Amniotic stem cell (primary cell): ENCODE measurements around the gene MYO3B.
"Not testable (repeated sequence)": the region's sequence is repeated elsewhere in the genome, so short reads cannot be mapped to it uniquely, and the experiment has no call there.

Experiments
- DNase-seq: peaks from one replicate; lab custom pipeline; 2025; lab: John Stamatoyannopoulos, UW

MYO3B gene

DNA sequence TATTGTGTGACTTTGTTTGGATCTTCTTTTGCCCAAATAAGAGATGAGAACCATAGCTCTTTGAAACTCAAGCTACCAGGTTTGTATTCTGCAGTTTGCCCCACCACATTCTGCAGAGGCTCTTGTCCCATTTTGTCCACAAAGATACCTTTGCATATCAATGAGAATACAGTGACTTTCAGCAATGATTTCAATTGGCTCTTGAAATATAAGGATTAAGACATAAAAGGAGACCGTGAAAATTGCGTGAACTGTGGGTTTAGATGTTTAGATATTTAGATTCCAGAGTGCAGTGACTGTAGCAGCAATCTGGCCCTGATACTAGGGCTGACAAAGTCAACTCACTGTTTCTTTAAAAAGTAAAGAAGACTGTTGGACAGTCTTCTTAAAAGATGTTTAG is 390.6 kb downstream of the MYO3B start:
- no peak for DNase-seq

DNA sequence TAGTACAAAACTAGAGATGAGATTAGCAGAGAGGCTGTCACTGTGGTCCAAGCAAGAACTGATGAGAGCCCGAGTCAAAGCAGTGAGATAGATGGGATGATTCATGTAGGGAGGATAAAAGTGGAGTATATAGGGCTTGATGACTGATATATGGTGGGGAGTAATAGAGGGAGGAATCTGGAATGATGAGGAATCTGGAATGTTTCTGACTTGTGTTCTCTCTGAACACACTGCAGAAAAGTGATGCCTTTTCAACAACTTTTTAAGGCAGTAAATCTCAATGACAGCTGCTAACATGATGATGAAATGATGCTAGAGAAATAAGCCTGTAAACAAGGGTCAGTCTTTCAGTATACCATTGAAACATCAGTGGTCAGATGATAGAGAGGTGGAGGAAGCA is 393.7 kb downstream of the MYO3B start:
- DNase-seq, result no peak

- no peak for DNase-seq
These were observed 395.7 kb downstream of the MYO3B start for GRCh38 chr2:170573671-170574070.

GRCh38 chr2:170576296-170576695 is 398.3 kb downstream of the MYO3B start:
- DNase-seq, result no peak

- DNase-seq, result no peak
These were observed 399.4 kb downstream of the MYO3B start for GRCh38 chr2:170577356-170577755.

DNA sequence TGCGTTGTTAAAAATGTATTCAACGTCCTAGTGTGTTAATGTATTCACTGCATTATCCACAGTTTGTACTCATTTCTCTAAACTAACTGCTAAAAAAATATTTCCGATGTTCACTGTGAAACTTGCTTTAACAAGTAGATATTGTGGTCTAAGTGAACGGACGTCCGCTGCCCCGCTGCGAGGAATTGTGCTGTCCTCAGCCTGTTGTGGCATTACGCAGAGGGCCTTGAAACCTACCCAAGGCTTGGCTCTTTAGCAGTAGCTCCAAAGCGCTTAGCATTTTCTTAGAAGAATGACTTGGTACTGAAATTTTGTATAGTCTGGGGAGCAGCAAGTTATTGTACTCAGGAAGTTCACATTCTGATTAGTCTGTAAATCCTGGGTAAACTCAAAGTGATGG is 400.7 kb downstream of the MYO3B start:
- no peak for DNase-seq

GRCh38 chr2:170579511-170579910 is 401.6 kb downstream of the MYO3B start:
- DNase-seq, result no peak

GRCh38 chr2:170582313-170582712 is 404.4 kb downstream of the MYO3B start:
- no peak for DNase-seq

- no peak for DNase-seq
These were observed 405.0 kb downstream of the MYO3B start for GRCh38 chr2:170582751-170583463.

DNA sequence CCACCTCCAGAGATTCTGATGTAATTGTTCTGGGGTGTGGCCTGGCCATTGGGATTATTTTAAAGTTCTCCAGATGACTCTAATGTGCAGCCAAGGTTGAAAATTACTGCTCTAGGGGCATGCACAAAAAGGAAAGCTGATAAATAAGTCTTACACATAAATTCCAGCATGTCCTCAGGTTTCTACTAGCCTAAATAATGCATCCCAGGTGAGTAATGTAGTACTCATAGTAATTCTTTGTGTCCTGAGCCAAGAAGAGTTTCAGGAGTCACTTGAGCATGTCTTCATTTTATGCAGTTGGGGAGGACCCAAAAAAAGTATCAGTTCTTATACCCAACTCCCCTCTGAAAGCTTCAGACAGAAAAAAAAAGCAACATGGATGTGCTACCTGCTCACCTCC is 407.1 kb downstream of the MYO3B start:
- no peak for DNase-seq

- DNase-seq, result no peak
These were observed 408.7 kb downstream of the MYO3B start for GRCh38 chr2:170586571-170587095.

DNA sequence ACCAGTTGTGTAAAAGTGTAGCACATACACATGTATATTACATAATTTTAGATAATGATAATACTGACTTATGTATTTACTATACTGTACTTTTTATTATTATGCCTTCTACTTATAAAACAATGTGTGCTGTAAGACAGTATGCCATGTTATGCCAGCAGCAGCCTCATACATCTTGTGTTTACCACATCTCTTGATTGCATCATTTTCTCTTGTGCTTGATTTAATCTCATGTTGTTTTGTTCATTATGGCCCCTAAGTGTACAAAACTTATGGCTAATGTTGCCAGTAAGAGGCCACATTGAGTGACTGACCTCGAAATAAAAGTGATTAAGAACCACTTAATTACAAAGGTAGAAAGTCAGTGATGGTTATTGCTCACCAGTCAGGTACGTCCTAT is 409.2 kb downstream of the MYO3B start:
- no peak for DNase-seq

- no peak for DNase-seq
These were observed 410.0 kb downstream of the MYO3B start for GRCh38 chr2:170587922-170588321.

DNA sequence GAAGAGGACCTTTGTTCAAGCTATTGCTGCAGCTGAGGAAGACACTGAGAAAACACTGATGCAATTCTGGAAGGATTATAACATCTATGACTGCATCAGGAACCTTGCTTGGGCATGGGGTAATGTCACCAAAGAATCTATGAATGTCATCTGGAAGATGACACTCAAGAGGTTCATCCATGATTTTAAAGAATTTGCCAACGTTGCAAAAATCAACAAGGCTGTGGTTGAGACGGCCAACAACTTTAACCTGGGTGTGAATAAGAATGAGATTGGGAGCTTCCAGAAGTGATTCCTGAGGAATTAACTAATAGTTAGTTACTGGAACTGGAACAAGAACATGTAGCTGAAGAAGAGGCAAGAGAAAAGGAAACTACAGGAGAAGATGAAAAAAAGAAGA is 410.8 kb downstream of the MYO3B start:
- DNase-seq, result no peak

GRCh38 chr2:170596576-170596975 is 418.6 kb downstream of the MYO3B start:
- DNase-seq, result no peak

DNA sequence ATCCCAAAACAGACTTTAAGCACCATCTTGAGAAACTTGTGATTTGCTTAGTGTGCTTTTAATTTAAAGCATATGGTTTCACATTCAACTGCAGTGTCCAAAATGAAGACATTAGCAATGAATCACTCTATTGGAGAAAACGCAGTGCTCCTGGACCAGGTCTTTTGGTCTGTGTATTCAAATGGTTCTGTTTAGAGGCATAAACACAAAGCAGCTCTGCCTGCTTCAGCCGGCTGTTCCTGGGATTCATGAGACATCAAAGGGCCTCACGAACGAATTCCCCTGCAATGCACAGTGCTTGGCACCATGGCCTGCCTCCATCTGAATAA is 420.1 kb downstream of the MYO3B start:
- DNase-seq, result no peak

DNA sequence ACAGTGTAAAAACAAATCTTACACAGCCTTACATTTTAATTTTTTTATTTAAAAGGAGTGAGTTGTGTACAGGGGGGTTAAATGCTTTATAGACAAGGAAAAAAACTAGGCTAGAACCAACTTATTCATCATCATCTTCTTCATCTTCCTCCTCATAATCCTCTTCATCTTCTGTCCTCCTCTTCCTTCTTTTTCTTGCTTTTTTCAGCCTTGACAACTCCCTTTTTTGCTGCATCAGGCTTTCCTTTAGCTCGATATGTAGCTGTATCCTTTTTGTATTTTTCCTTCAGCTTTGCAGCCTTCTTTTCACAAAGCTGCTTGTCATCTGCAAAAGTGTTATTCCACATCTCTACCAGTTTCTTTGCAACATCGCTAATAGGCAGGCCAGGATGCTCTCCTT is 423.5 kb downstream of the MYO3B start:
- DNase-seq, result no peak

DNA sequence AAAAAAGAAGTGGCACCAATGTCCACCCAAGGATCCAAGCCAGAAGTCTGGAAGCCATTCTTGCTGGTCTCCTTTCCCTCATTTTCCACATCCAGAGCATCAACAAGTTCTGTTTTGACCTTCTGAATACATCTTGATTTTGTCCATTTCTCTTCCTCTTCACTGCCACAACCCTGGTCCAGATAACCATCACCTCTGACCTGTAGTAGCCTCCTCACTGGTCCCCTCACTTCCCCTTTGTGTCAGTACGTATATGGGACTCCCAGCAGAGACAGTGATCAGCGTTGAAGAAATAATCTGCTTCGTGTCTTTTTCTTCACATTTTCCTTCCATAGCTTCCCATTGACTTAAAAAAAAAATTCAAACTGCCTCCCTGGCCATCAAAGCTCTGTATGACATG is 427.9 kb downstream of the MYO3B start:
- DNase-seq, result no peak

- no peak for DNase-seq
These were observed 429.2 kb downstream of the MYO3B start for GRCh38 chr2:170607171-170607570.

DNA sequence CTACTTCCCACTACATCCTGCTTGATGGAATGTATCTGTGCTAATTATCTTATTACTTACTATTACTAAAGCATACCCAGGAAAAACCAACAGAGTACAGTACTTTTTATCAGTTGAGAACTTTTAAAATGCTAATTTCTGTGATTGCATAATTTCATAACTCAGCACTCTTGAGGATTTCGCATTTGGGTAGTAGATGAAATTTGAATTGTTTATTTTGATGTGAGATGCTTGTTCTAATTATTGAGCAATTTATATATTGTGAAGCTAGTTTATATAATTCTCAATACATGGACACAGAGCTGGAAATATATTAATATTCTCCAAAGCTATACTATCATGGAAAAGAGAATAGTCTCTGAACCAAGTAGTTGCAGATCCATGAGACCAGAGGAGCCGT is 432.7 kb downstream of the MYO3B start:
- DNase-seq, result no peak

- DNase-seq, result not testable (repeated sequence)
These were observed 441.0 kb downstream of the MYO3B start for GRCh38 chr2:170618948-170619347.

GRCh38 chr2:170635094-170635493 is 457.1 kb downstream of the MYO3B start:
- DNase-seq, result not testable (repeated sequence)

- DNase-seq, result no peak
These were observed 461.7 kb downstream of the MYO3B start for GRCh38 chr2:170639635-170640034.

DNA sequence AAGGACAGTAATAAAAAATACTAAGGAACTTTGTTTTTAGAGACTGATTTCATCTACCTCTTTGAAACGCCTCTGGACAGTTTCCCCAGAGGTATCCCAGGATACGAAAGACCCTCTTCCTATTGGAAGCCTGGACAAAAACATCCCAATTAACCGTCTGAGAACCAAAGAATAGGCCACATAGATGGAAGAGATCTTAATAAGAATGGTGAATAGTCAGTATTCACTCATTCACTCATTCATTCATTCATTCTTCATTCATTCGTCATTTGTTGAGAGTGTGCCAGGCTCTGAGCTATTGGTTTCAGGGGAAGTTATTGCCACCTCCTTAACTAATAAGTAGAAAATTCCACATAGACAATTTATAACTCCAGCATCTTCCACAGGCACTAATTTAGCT is 464.0 kb downstream of the MYO3B start:
- no peak for DNase-seq
